Esophagus (tissue), 2 donors: ENCODE results near the gene CUX1. TPM values are rescaled to one million over a fixed set of nuclear protein-coding genes. Genes with fewer than 3 reads are reported as not detected.

Experiments used
- H3K27ac ChIP-seq, 2 donors: one replicate each; pipeline ENCODE4 v1.5.1; 2013; ENCODE audit warnings: low read depth in 2 of 2, mild to moderate bottlenecking in 2 of 2, inconsistent platforms in 1 of 2, low read length in 1 of 2, moderate library complexity in 1 of 2
- H3K27me3 ChIP-seq, 2 donors: one replicate each; pipeline ENCODE4 v1.6.1; 2013; ENCODE audit warnings: low read length in 2 of 2, control low read depth in 1 of 2, mild to moderate bottlenecking in 1 of 2; ENCODE audit not compliant: insufficient read depth in 2 of 2, control insufficient read depth in 1 of 2
- H3K36me3 ChIP-seq, 2 donors: one replicate each; pipeline ENCODE4 v1.6.1; 2013; ENCODE audit warnings: low read length in 1 of 2; ENCODE audit not compliant: control insufficient read depth in 2 of 2, insufficient read depth in 2 of 2
- H3K4me1 ChIP-seq, 2 donors: one replicate each; pipeline ENCODE4 v1.6.1; 2013; ENCODE audit warnings: low read length in 1 of 2; ENCODE audit not compliant: control insufficient read depth in 2 of 2, insufficient read depth in 2 of 2
- H3K4me3 ChIP-seq, 2 donors: one replicate each; pipeline ENCODE4 v1.5.1; 2013; ENCODE audit warnings: low read length in 2 of 2, mild to moderate bottlenecking in 2 of 2, low read depth in 1 of 2, moderate library complexity in 1 of 2
- H3K9me3 ChIP-seq, 2 donors: one replicate each; pipeline ENCODE4 v1.6.1; 2013; ENCODE audit warnings: mild to moderate bottlenecking in 2 of 2, low read depth in 1 of 2, low read length in 1 of 2, moderate library complexity in 1 of 2; ENCODE audit not compliant: control insufficient read depth in 2 of 2, insufficient read depth in 1 of 2
- WGBS, 2 donors: extraction: QIAGEN DNeasy Blood & Tissue Kit; methylation state at CpG; one replicate each; pipeline ENCODE4 v1.1.7; 2013; 5-methylcytosine and 5-hydroxymethylcytosine counted together
- polyA plus RNA-seq, 2 donors: library from polyadenylated mRNA; stranded (reverse); fragments of 200-250 nt; gene quantifications; one replicate each; pipeline ENCODE4 v1.2.3, GENCODE V29; 2013
- donor health status: healthy with polysubstance abuse.
- donor health status: Bipolar disorder and iron deficiency.

Gene CUX1
- polyA plus RNA-seq, 2 donors: 19.6 to 21.7 TPM

DNA sequence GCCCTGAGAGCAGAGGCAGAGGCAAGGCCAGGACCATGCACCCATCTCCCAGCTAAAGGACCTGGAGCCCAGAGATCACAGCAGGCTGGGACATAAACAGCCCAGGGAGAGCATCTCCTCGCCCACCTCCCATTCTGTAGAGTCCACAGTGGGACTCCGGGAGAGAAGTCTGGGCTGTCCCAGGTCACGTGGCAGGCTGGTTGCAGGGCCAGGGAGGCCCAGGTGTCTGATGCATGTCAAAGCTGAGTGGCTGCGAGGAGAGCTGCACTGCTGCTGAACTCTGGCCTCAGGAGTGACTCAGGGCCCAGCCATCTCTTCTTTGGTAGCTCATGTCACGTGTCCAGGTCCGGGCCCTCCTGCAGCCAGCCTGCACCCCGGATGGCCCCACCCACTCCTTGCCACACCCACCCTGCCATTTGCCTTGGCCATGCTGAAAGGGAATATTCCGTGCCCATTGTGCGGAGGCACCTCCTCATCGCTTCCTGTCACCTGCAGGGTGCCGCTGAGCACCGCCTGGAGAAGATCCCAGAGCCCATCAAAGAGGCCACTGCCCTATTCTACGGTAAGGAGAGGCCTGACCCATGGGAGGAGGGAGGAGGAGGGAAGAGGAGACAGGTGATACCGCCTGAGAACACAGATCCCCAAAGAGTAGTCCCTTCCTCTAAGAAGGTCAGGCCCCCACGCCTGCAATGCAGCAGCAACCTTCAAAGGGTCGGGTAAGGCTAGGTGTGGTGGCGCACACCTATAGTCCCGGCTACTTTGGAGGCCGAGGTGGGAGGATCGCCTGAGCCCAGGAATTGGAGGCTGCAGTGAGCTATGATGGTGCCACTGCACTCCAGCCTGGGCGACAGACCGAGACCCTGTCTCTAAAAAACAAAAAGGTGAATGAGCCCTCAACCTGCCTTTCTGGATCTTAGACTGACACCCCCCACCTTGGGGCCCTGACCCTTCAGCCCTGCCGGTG is 456.6 kb downstream of the CUX1 start:
- Histone ChIP-seq H3K27me3 (no peaks in the 10 kb centered on the region), H3K36me3 (no peaks in the 10 kb centered on the region), H3K27ac (no peak overlapping the region), H3K4me3 (no peak overlapping the region), H3K4me1 (peaks cover 0 to 2% of the 10 kb centered on the region in 2 donors), H3K9me3 (no peaks in the 10 kb centered on the region)
- WGBS, 2 donors: 82 to 83% methylated on average over 23 of the region's 23 CpGs

DNA sequence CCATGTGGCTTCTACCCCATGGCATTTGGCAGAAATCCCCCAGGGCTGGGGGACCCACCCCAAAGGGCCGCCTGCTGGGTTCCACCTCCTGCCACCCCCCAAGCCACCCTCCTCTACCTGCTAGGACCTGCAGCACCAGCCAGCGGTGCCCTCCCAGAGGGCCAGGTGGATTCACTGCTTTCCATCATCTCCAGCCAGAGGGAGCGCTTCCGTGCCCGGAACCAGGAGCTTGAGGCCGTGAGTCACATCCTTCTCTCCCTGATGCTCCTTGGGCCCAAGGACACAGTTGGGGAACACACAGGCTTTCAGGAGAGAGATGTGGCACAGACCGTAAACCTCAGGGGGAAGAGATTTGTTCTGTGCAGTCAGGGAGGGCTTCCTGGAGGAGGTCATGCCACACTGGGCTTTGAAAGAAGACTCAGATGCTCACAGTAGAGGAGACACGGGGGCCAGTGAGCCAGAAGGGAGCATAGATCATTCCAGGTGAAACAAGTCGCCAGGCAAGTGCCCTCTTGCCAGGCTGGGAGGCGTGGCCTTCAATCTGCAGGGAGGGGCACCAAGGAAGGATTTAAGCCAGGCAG is 457.8 kb downstream of the CUX1 start:
- no peaks in the 10 kb centered on the region for H3K9me3 ChIP-seq
- no peaks in the 10 kb centered on the region for H3K36me3 ChIP-seq
- no peak overlapping the region for H3K4me3 ChIP-seq
- WGBS, 2 donors: 84 to 88% methylated on average over 10 of the region's 10 CpGs
- H3K27me3 ChIP-seq: no peaks in the 10 kb centered on the region
- peaks cover 0 to 2% of the 10 kb centered on the region in 2 donors for H3K4me1 ChIP-seq
- H3K27ac ChIP-seq: no peak overlapping the region

DNA sequence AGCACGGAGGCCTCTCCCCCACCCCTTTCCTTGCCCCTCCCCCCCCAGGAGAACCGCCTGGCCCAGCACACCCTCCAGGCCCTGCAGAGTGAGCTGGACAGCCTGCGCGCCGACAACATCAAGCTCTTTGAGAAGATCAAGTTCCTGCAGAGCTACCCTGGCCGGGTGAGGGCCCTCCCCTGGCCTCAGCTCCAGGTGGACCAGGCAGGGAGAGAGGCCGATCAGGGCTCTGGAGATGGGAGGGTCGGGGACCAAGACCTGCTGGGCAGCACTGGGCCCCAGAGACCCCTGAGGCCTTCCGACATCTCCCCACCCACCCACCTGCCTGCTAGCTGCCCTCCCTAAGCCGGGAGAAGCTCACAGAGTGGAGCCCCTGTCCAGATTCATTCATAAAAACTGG is 460.5 kb downstream of the CUX1 start:
- Histone ChIP-seq H3K27me3 (no peaks in the 10 kb centered on the region), H3K4me1 (no peaks in the 10 kb centered on the region), H3K4me3 (no peak overlapping the region), H3K36me3 (no peaks in the 10 kb centered on the region), H3K9me3 (no peaks in the 10 kb centered on the region), H3K27ac (no peak overlapping the region)
- 88 to 90% methylated on average over 8 to 10 of the region's 10 CpGs for WGBS, 2 donors

DNA sequence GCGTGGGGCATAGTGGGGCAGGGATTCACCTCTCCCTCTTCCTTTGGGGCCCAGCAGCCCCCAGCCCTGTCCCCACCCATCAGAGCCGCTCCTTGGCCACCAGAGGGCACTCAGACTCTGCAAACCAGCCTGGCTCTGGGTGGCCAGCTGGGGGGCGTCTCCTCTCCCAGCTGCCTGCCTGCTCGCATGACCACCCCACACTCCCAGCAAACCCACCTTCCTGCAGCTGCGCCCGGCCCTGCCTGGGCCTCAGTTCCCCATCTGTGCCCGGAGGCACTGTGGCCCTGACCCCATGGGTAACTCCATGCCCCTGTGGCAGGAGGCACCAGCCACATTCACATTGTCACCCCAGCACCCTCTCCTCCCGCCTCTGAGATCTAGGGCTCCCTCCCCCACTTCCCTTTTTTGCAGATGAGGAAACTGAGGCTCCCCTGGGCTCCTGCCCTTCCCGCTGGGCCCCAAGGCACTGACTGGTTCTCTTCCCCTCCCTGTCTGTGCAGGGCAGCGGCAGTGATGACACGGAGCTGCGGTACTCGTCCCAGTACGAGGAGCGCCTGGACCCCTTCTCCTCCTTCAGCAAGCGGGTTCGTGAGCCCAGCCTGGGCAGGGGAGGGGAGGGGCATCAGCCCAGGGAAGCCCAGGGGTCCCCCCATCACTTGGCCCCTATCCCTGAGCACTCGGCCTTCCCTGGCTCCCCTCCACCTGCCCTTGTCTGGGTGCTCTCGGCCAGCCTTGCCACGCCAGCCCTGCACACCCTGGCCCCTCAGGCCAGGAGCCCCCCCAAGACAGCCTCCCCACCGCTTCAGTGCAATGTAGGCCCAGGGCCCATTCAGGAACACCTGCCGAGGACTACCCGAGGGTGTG is 462.3 kb downstream of the CUX1 start:
- H3K4me1 ChIP-seq: no peaks in the 10 kb centered on the region
- H3K4me3 ChIP-seq: no peak overlapping the region
- no peak overlapping the region for H3K27ac ChIP-seq
- 50 to 54% methylated on average over 22 to 23 of the region's 23 CpGs for WGBS, 2 donors
- H3K36me3 ChIP-seq: no peaks in the 10 kb centered on the region
- no peaks in the 10 kb centered on the region for H3K27me3 ChIP-seq
- no peaks in the 10 kb centered on the region for H3K9me3 ChIP-seq

DNA sequence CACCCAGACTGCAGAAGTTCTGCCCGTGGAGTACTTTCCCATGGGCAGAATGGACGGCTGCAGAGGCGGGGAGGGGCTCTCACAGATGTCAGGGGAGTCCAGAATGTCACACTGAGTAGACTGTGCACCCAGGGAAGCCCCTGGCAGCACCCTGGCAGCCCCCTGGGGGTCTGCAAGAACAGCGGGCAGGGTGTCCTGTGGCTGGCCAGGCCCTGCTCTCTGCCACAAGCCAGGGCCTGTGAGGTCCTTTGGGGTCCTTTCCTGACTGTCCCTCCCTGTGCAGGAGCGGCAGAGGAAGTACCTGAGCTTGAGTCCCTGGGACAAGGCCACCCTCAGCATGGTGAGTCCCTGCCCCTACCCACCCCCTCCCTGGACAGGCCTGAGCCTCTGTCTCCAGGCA is 463.1 kb downstream of the CUX1 start:
- Histone ChIP-seq H3K27ac (no peak overlapping the region), H3K36me3 (no peaks in the 10 kb centered on the region), H3K4me1 (no peaks in the 10 kb centered on the region), H3K9me3 (no peaks in the 10 kb centered on the region), H3K27me3 (no peaks in the 10 kb centered on the region), H3K4me3 (no peak overlapping the region)
- 81 to 89% methylated on average over 5 of the region's 5 CpGs for WGBS, 2 donors

DNA sequence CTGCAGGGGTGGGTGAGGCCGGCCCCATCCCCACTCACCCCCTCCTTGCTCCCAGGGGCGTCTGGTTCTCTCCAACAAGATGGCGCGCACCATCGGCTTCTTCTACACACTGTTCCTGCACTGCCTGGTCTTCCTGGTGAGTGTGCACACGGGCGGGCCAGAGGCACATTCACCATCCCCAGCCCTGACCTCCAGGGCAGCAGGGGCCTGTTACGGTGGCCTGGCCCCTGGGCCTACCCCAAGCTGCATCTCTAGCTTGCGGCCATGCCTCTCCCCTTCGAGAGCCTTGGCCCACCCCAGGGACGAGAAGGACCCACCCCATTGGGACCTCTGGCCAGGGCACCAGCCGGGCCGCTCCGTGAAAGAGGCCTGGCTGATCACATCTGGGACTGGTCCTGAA is 464.4 kb downstream of the CUX1 start:
- H3K4me1 ChIP-seq: peaks cover 2 to 5% of the 10 kb centered on the region in 2 donors
- WGBS, 2 donors: 89 to 92% methylated on average over 14 of the region's 14 CpGs
- no peaks in the 10 kb centered on the region for H3K36me3 ChIP-seq
- H3K27ac ChIP-seq: no peak overlapping the region
- no peak overlapping the region for H3K4me3 ChIP-seq
- no peaks in the 10 kb centered on the region for H3K27me3 ChIP-seq
- no peaks in the 10 kb centered on the region for H3K9me3 ChIP-seq

DNA sequence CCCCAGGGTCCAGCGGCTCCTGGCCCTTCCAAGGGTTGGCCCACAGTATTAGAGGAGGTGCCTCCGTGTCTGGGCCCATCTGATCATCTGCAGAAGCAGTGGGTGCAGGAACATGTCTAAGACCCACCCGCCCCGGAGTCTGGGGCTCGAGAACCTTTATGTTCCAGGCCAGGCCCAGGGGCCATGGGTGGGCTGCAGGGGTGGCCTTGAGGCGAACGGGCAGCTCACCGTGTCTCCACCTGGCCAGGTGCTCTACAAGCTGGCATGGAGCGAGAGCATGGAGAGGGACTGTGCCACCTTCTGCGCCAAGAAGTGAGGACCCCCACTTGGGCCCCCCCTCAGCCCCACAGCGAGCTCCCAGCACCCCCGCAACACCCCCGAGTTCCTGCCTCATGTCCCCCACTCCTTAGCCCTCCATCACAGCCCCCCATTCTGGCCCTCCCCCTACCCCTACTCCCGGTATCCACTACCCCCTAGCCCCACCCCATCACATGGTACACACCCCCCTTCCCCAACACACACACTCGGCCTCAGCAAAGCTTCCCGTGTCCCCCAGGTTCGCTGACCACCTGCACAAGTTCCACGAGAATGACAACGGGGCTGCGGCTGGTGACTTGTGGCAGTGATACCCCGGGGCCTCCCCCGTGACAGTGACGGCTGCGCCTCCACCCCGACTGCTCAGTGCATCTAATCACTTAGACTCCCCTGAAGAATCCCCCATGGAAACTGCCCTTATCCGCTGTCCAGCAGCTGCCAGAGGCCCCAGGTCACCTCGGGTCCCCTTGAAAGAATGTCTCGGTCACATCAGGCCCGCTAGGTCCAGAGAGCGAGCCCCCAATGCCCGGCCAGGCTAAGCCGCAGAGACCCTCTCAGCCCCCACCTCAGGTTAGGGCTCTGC is 465.3 kb downstream of the CUX1 start:
- Histone ChIP-seq H3K4me3 (no peak overlapping the region), H3K9me3 (no peaks in the 10 kb centered on the region), H3K27ac (no peak overlapping the region), H3K27me3 (no peaks in the 10 kb centered on the region), H3K4me1 (peaks cover 4 to 6% of the 10 kb centered on the region in 2 donors), H3K36me3 (no peaks in the 10 kb centered on the region)
- WGBS, 2 donors: 86 to 89% methylated on average over 31 to 32 of the region's 32 CpGs

DNA sequence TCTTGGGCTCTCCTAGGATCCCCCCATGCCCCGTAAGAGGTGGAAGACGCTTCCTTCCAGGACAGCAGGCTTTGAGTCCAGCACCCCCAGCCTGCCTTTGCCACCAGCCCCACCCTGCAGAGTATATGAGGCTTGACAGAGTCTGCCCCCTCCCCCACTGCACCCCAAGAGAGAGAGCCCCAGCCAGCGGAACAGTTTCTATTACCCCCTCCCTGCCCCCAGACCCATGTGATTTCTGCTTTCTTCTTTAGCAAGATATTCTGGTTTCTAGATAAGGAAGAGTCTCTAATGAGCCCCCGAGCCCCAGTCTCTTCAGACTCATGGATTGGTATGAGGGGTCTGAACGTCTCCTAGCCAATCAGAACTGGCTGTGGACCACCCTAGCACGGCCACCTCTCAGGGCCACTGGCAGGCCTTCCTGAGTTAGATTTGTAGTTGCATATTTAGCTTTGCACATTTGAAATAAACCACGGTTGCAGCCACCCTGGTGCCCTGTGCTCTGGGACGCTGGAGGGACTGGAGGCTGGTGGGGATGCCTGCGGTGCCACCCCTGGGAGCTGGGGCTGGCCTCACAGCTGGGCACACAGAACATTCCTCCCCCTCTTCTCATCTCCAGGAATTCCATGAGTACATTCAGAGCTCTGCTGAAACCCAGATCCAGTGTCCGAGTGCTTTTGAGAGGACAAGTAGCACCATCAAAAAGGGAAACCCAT is 466.2 kb downstream of the CUX1 start:
- WGBS, 2 donors: 72 to 77% methylated on average over 10 of the region's 10 CpGs
- no peak overlapping the region for H3K4me3 ChIP-seq
- no peak overlapping the region for H3K27ac ChIP-seq
- no peaks in the 10 kb centered on the region for H3K9me3 ChIP-seq
- no peaks in the 10 kb centered on the region for H3K36me3 ChIP-seq
- peaks cover 6 to 9% of the 10 kb centered on the region in 2 donors for H3K4me1 ChIP-seq
- no peaks in the 10 kb centered on the region for H3K27me3 ChIP-seq
